ENCODE results near the gene SMIM13.

SMIM13 gene

GRCh38 chr6:11166948-11167347 is 73.3 kb downstream of the SMIM13 start:
- no peak overlapping the region for H3K4me2 ChIP-seq (ENCODE audit: insufficient read depth, low read length)
- H4K20me1 ChIP-seq (ENCODE audit: insufficient read depth, low read length), result no peaks in the 10 kb centered on the region
- TF ChIP-seq EZH2 (IDR thresholded peaks at IDR 0.05; ENCODE audit: borderline replicate concordance, low read depth, low read length, severe bottlenecking) (no peak), CTCF (IDR thresholded peaks at IDR 0.05; ENCODE audit: borderline replicate concordance, extremely low read depth, low read length, poor library complexity, severe bottlenecking) (no peak)
- H3K9me3 ChIP-seq (ENCODE audit: insufficient read depth, low read length, severe bottlenecking), result no peaks in the 10 kb centered on the region
- H3K9ac ChIP-seq (ENCODE audit: low read depth, low read length), result no peak overlapping the region
- H3K4me3 ChIP-seq (ENCODE audit: low read depth in 1 of 2, low read length in 2 of 2), result no peak overlapping the region
- H3K36me3 ChIP-seq (ENCODE audit: insufficient read depth, low read length), result no peaks in the 10 kb centered on the region
- no peak overlapping the region for H3K27ac ChIP-seq (ENCODE audit: low read length)
- H3K79me2 ChIP-seq (ENCODE audit: insufficient read depth, low read length), result no peaks in the 10 kb centered on the region
- H2AFZ ChIP-seq (ENCODE audit: low read depth, low read length), result no peak overlapping the region
- ATAC-seq (ENCODE audit: insufficient read depth, low read depth) (no peak), DNase-seq (no peak)
- H3K4me1 ChIP-seq (ENCODE audit: insufficient read depth, low read length), result no peaks in the 10 kb centered on the region
- no peaks in the 10 kb centered on the region for H3K27me3 ChIP-seq (ENCODE audit: insufficient read depth, low read length, poor library complexity)

DNA sequence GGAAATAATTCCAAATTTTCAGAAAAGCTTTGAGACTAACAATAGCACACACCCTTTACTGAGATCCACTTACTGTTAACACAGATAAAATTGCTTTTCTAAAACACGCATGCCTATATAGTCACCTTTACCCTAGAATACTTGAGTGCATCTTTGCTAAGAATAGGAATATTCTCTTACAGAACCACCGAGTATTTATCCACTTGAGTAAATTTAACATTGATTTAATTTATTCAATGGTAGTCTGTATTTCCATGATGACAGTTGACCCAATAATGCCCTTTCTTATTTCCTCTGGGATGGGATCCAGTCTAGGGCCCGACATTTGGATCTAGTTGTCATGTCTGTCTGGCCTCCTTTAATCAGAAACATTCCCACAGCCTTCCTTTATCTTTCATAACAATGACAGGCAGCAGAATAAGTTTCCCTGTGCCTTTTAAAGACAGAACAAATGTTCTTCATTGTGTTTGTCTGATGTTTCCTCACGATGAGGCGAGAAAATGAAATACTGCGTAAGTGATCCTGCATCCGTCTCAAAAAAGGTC is 74.5 kb downstream of the SMIM13 start:
- Histone ChIP-seq H3K9ac (ENCODE audit: low read depth, low read length) (no peak overlapping the region), H3K27me3 (ENCODE audit: insufficient read depth, low read length, poor library complexity) (no peaks in the 10 kb centered on the region), H3K4me3 (ENCODE audit: low read depth in 1 of 2, low read length in 2 of 2) (no peak overlapping the region), H3K9me3 (ENCODE audit: insufficient read depth, low read length, severe bottlenecking) (no peaks in the 10 kb centered on the region), H3K27ac (ENCODE audit: low read length) (no peak overlapping the region), H3K36me3 (ENCODE audit: insufficient read depth, low read length) (no peaks in the 10 kb centered on the region), H3K4me2 (ENCODE audit: insufficient read depth, low read length) (no peak overlapping the region), H4K20me1 (ENCODE audit: insufficient read depth, low read length) (no peaks in the 10 kb centered on the region), H3K79me2 (ENCODE audit: insufficient read depth, low read length) (no peaks in the 10 kb centered on the region), H3K4me1 (ENCODE audit: insufficient read depth, low read length) (no peaks in the 10 kb centered on the region), H2AFZ (ENCODE audit: low read depth, low read length) (no peak overlapping the region)
- DNase-seq (no peak), ATAC-seq (ENCODE audit: insufficient read depth, low read depth) (no peak)
- TF ChIP-seq CTCF (IDR thresholded peaks at IDR 0.05; ENCODE audit: borderline replicate concordance, extremely low read depth, low read length, poor library complexity, severe bottlenecking) (no peak), EZH2 (IDR thresholded peaks at IDR 0.05; ENCODE audit: borderline replicate concordance, low read depth, low read length, severe bottlenecking) (no peak)

GRCh38 chr6:11171952-11172351 is 78.3 kb downstream of the SMIM13 start:
- H3K27me3 ChIP-seq (ENCODE audit: insufficient read depth, low read length, poor library complexity), result no peaks in the 10 kb centered on the region
- no peak overlapping the region for H3K4me2 ChIP-seq (ENCODE audit: insufficient read depth, low read length)
- H3K79me2 ChIP-seq (ENCODE audit: insufficient read depth, low read length), result no peaks in the 10 kb centered on the region
- no peaks in the 10 kb centered on the region for H3K4me1 ChIP-seq (ENCODE audit: insufficient read depth, low read length)
- no peaks in the 10 kb centered on the region for H3K9me3 ChIP-seq (ENCODE audit: insufficient read depth, low read length, severe bottlenecking)
- H3K27ac ChIP-seq (ENCODE audit: low read length), result no peak overlapping the region
- no peak overlapping the region for H2AFZ ChIP-seq (ENCODE audit: low read depth, low read length)
- DNase-seq (no peak), ATAC-seq (ENCODE audit: insufficient read depth, low read depth) (no peak)
- H3K9ac ChIP-seq (ENCODE audit: low read depth, low read length), result no peak overlapping the region
- H3K4me3 ChIP-seq (ENCODE audit: low read depth in 1 of 2, low read length in 2 of 2), result no peak overlapping the region
- H3K36me3 ChIP-seq (ENCODE audit: insufficient read depth, low read length), result no peaks in the 10 kb centered on the region
- H4K20me1 ChIP-seq (ENCODE audit: insufficient read depth, low read length), result no peaks in the 10 kb centered on the region
- TF ChIP-seq EZH2 (IDR thresholded peaks at IDR 0.05; ENCODE audit: borderline replicate concordance, low read depth, low read length, severe bottlenecking) (no peak), CTCF (IDR thresholded peaks at IDR 0.05; ENCODE audit: borderline replicate concordance, extremely low read depth, low read length, poor library complexity, severe bottlenecking) (no peak)
